SJCRH30 (cell line): ENCODE data around the gene GNPAT. TPM values are rescaled to one million over a fixed set of nuclear protein-coding genes. Genes with fewer than 3 reads are reported as not detected.

Experiments
- DNase-seq, 2 experiments: peaks; one replicate each; pipeline ENCODE4 v3.0.0-alpha.2; 2015 to 2020
- H3K27ac ChIP-seq: fragments of 250-450 bp; sonication (Bioruptor Pico); 2 replicates; pipeline ENCODE4 v1.5.1; 2020; ENCODE audit warnings: mild to moderate bottlenecking, moderate library complexity
- H3K27me3 ChIP-seq: fragments of 250-450 bp; sonication (Bioruptor Pico); 2 replicates; pipeline ENCODE4 v1.5.1; 2020; ENCODE audit warnings: mild to moderate bottlenecking, moderate library complexity
- H3K36me3 ChIP-seq: fragments of 250-450 bp; sonication (Bioruptor Pico); 2 replicates; pipeline ENCODE4 v1.5.1; 2020; ENCODE audit warnings: mild to moderate bottlenecking, moderate library complexity
- H3K4me1 ChIP-seq: fragments of 250-450 bp; sonication (Bioruptor Pico); 2 replicates; pipeline ENCODE4 v1.5.1; 2020; ENCODE audit warnings: mild to moderate bottlenecking, moderate library complexity
- H3K4me3 ChIP-seq: fragments of 250-450 bp; sonication (Bioruptor Pico); 2 replicates; pipeline ENCODE4 v1.5.1; 2020; ENCODE audit warnings: mild to moderate bottlenecking, moderate library complexity
- H3K9me3 ChIP-seq: fragments of 250-450 bp; sonication (Bioruptor Pico); replicated peaks from 2 replicates; pipeline ENCODE4 v1.5.1; 2020; ENCODE audit warnings: mild to moderate bottlenecking, moderate library complexity
- total RNA-seq: library from RNA; depleted of rRNA; stranded (reverse); fragments of >200 nt; shearing (Covaris generic); gene quantifications from 2 replicates; pipeline ENCODE4 v1.2.3, GENCODE V29; 2014

Gene GNPAT
- total RNA-seq, 1 experiment from 2014 or later, result 88.5 TPM

DNA sequence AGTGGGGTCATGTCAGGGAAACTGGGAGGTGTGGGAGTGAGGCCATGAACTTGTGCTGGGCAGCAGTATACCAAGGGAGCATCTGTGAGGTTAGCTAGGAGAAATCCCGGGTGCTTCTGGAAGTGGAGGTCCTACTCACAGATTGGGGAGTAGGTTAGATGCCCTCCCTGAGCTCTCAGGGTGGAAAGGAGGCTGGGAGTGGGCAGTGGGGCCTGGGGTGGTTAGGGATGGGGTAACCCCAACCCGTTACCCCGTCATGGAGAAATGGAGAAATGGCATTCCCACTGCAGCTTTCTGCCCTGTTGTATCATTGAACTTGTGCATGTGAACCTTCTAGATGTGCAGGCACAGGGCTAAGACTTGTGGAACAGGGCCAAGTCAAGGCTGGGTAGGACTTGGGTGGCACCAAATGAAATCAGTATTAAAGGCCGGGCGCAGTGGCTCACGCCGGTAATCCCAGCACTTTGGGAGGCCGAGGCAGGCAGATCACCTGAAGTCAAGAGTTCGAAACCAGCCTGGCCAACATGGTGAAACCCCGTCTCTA, 69.5 kb downstream of the GNPAT start:
- Histone ChIP-seq H3K27ac (no peak overlapping the region), H3K4me1 (no peaks in the 10 kb centered on the region), H3K4me3 (no peak overlapping the region), H3K36me3 (no peaks in the 10 kb centered on the region), H3K27me3 (no peaks in the 10 kb centered on the region), H3K9me3 (no peaks in the 10 kb centered on the region)
- DNase-seq, result no peak

DNA sequence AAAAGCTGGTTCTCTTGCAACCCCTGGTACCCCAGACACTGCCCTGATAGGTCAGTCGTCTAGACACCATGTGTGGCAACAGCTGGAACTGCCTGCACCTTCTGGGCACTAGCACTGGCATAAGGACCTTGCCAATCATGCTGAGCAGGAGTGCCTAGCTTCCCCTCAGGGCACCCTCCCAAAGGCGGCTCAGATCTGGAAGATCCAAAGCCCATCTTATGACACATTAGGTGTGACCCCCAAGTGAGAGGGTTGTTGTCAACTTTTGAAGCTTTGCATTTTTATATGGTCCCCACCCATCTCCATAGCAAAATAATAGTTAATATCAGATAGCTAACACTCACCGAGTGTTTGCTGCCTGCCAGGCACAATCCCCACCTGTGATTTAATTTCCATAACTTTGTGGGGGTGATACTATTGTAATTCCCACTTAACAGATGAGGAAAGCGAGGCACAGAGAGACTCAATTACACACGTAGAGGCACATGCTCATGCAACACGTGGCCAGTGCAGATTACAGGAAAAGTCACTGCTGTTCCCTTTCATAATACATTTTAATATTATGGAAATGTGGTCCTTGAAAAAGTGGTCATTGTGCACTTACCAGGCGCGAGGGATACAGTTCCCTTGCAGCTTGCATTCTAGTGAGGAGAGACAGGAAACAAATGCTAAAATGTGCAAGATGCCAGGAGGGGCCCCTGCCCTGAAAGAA, 70.9 kb downstream of the GNPAT start:
- no peak for DNase-seq
- no peaks in the 10 kb centered on the region for H3K36me3 ChIP-seq
- no peaks in the 10 kb centered on the region for H3K4me1 ChIP-seq
- no peak overlapping the region for H3K4me3 ChIP-seq
- H3K27me3 ChIP-seq, result no peaks in the 10 kb centered on the region
- no peak overlapping the region for H3K27ac ChIP-seq
- H3K9me3 ChIP-seq, result no peaks in the 10 kb centered on the region

GRCh38 chr1:231312432-231312788, 71.4 kb downstream of the GNPAT start:
- Histone ChIP-seq H3K4me1 (no peaks in the 10 kb centered on the region), H3K36me3 (no peaks in the 10 kb centered on the region), H3K9me3 (no peaks in the 10 kb centered on the region), H3K27ac (no peak overlapping the region), H3K27me3 (no peaks in the 10 kb centered on the region), H3K4me3 (no peak overlapping the region)
- DNase-seq, result no peak

DNA sequence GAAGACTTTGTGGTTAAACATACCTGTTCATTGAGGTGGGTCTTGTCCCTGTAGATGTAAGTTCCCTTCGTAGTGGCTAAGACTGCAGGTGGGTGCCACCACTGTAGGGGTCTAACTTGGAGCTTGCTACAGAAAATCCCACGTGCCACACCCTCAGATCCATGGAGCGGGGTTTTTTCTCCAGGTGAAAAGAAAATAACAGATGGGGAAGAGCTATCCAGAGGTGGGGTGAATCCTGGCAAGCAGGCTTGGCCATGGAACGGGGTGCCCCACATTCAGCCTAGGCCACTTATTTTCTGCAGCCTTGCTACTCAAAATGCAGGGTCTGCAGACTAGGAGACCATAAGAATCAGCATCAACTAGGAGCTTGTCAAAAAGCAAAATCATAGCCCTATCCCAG, 72.6 kb downstream of the GNPAT start:
- DNase-seq, result no peak
- H3K27me3 ChIP-seq, result no peaks in the 10 kb centered on the region
- H3K9me3 ChIP-seq, result no peaks in the 10 kb centered on the region

DNA sequence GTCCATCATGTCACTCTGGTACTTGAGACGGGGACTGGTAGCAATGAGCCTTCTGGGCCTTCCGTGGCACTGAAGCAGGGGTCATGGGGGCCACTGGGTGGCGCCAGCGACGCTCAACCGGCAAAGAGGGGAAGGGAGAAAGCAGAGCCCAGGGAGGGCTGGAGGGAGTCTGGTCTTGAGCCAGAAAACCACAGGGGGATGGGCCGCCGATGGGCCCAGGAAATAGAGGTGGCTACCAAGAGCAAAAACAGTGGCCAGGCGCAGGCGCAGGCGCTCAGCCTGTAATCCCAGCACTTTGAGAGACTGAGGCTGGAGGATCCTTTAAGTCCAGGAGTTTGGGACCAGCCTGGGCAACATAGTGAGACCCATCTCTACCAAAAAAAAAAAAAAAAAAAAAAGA, 74.9 kb downstream of the GNPAT start:
- Histone ChIP-seq H3K4me1 (no peaks in the 10 kb centered on the region), H3K36me3 (no peaks in the 10 kb centered on the region), H3K4me3 (no peak overlapping the region), H3K27me3 (no peaks in the 10 kb centered on the region), H3K9me3 (no peaks in the 10 kb centered on the region), H3K27ac (no peak overlapping the region)
- DNase-seq, result peak; percentile 42 to 65

More for the DNA sequence above, 72.6 kb downstream of the GNPAT start:
- Histone ChIP-seq H3K36me3 (no peaks in the 10 kb centered on the region), H3K4me1 (no peaks in the 10 kb centered on the region), H3K4me3 (no peak overlapping the region), H3K27ac (no peak overlapping the region)

- H3K27me3 ChIP-seq, result no peaks in the 10 kb centered on the region
- H3K4me1 ChIP-seq, result no peaks in the 10 kb centered on the region
- H3K9me3 ChIP-seq, result no peaks in the 10 kb centered on the region
- no peak overlapping the region for H3K4me3 ChIP-seq
- no peak for DNase-seq
- no peak overlapping the region for H3K27ac ChIP-seq
- no peaks in the 10 kb centered on the region for H3K36me3 ChIP-seq
Observed at GRCh38 chr1:231317306-231318014, 76.4 kb downstream of the GNPAT start.

DNA sequence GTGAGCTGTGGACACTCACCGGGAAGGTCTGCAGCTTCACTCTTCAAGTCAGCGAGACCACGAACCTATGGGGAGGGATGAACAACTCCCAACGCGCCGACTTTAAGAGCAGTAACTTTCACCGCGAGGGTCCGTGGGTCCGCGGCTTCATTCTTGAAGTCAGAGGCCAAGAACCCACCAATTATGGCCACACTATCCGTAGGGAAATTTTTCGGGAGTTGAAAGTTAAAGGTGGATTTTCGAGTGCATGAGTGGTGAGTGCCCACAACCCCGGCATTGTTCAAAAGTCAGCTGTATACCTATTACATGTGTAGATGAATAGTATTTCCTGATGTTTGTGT, 77.0 kb downstream of the GNPAT start:
- DNase-seq, result no peak
- H3K27ac ChIP-seq, result no peak overlapping the region
- no peaks in the 10 kb centered on the region for H3K9me3 ChIP-seq
- H3K27me3 ChIP-seq, result no peaks in the 10 kb centered on the region
- no peaks in the 10 kb centered on the region for H3K36me3 ChIP-seq
- H3K4me1 ChIP-seq, result no peaks in the 10 kb centered on the region
- no peak overlapping the region for H3K4me3 ChIP-seq

GRCh38 chr1:231318568-231318967, 77.6 kb downstream of the GNPAT start:
- H3K4me1 ChIP-seq, result no peaks in the 10 kb centered on the region
- H3K9me3 ChIP-seq, result no peaks in the 10 kb centered on the region
- DNase-seq, result no peak
- H3K36me3 ChIP-seq, result no peaks in the 10 kb centered on the region
- H3K27ac ChIP-seq, result no peak overlapping the region
- H3K4me3 ChIP-seq, result no peak overlapping the region
- no peaks in the 10 kb centered on the region for H3K27me3 ChIP-seq

- Histone ChIP-seq H3K4me1 (no peaks in the 10 kb centered on the region), H3K36me3 (no peaks in the 10 kb centered on the region), H3K27me3 (no peaks in the 10 kb centered on the region), H3K4me3 (no peak overlapping the region), H3K27ac (no peak overlapping the region), H3K9me3 (no peaks in the 10 kb centered on the region)
- DNase-seq, result no peak
Observed at GRCh38 chr1:231319080-231319479, 78.1 kb downstream of the GNPAT start.

DNA sequence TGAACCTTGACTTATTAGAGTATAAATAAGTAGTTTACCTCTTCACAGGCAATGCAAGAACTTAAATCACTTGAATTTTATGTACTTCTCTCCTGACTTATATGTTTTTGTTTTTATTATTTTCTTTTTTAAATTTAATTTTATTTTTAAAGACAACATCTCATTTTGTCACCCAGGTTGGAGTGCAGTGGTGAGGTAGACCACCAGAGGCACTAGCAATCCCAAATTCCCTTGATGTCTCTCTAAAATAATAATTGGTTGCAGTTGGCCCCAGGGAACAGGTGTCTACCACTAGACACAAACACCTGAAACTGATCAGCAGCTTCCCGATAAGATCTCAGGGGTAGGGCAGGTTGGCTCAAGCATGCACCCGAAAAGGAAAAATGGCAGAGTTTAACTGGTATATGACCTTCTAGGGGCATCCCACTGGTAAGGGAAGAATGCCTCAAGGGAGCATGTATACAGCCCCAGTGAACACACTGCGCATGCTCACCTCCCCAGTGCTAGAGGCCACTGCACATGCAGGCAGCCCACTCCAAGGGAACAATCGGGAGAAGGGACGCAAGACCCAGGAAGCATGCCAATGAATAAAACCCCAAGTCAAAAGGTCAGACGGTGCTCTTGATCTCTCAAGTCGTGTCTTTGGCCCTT, 82.0 kb downstream of the GNPAT start:
- no peaks in the 10 kb centered on the region for H3K4me1 ChIP-seq
- peak in 1 of 2 experiments; percentile 6 for DNase-seq
- H3K36me3 ChIP-seq, result no peaks in the 10 kb centered on the region
- H3K4me3 ChIP-seq, result no peak overlapping the region
- H3K27ac ChIP-seq, result no peak overlapping the region
- no peaks in the 10 kb centered on the region for H3K9me3 ChIP-seq
- H3K27me3 ChIP-seq, result no peaks in the 10 kb centered on the region

- no peak overlapping the region for H3K27ac ChIP-seq
- H3K9me3 ChIP-seq, result no peaks in the 10 kb centered on the region
- H3K36me3 ChIP-seq, result no peaks in the 10 kb centered on the region
- H3K4me3 ChIP-seq, result no peak overlapping the region
- H3K27me3 ChIP-seq, result no peaks in the 10 kb centered on the region
- DNase-seq, result no peak
- no peaks in the 10 kb centered on the region for H3K4me1 ChIP-seq
Observed at GRCh38 chr1:231324660-231325059, 83.6 kb downstream of the GNPAT start.

- H3K4me1 ChIP-seq, result no peaks in the 10 kb centered on the region
- H3K9me3 ChIP-seq, result no peaks in the 10 kb centered on the region
- H3K27me3 ChIP-seq, result no peaks in the 10 kb centered on the region
- H3K36me3 ChIP-seq, result no peaks in the 10 kb centered on the region
- no peak overlapping the region for H3K27ac ChIP-seq
- no peak overlapping the region for H3K4me3 ChIP-seq
- DNase-seq, result no peak
Observed at GRCh38 chr1:231326248-231326647, 85.2 kb downstream of the GNPAT start.
